ENCODE results near the gene SPATA6. TPM values are rescaled to one million over a fixed set of nuclear protein-coding genes. Genes with fewer than 3 reads are reported as not detected.

SPATA6 gene
- polyA plus RNA-seq, 2 of the 4 experiments (the other 2 are of a cell fraction) = 2.3 to 3.5 TPM

DNA sequence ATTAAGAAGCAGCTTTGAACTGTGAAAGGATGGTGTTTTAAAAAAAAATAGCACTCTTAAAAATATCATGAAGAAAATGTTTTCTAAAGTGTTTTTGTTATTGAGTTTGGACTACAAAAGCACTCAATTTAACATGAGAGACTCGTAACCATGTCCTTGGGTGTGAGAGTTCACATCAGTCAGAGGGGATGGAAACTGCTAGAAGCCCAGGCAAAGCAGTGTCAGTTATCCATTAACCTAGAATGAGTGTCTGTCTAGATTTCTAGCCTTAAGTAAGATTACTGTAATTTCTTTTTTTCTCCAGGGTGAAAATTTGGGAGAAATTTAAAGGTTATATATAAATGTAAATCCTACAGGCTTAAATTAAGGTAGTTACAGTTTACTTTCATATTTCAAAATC lies 217.8 kb downstream of the SPATA6 start:
- no peak overlapping the region for H3K4me2 ChIP-seq
- no peak overlapping the region for H3K27ac ChIP-seq
- H3K4me3 ChIP-seq = no peak overlapping the region
- TF ChIP-seq, protein P1, sequence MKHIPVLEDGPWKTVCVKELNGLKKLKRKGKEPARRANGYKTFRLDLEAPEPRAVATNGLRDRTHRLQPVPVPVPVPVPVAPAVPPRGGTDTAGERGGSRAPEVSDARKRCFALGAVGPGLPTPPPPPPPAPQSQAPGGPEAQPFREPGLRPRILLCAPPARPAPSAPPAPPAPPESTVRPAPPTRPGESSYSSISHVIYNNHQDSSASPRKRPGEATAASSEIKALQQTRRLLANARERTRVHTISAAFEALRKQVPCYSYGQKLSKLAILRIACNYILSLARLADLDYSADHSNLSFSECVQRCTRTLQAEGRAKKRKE (CRISPR knock-in tag; IDR thresholded peaks at IDR 0.05; ENCODE audit: low read depth) = no peak
- TF ChIP-seq, protein P2, sequence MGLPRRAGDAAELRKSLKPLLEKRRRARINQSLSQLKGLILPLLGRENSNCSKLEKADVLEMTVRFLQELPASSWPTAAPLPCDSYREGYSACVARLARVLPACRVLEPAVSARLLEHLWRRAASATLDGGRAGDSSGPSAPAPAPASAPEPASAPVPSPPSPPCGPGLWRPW (IDR thresholded peaks at IDR 0.05) = no peak
- TF ChIP-seq, protein P3, sequence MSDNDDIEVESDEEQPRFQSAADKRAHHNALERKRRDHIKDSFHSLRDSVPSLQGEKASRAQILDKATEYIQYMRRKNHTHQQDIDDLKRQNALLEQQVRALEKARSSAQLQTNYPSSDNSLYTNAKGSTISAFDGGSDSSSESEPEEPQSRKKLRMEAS (IDR thresholded peaks at IDR 0.05) = no peak
- TF ChIP-seq POLR2AphosphoS2 (conservative IDR thresholded peaks at IDR 0.05; ENCODE audit: low read length) = no peak
- TF ChIP-seq SREBF2 (IDR thresholded peaks at IDR 0.05) = no peak
- TF ChIP-seq EHMT2 (IDR thresholded peaks at IDR 0.05; ENCODE audit: low read depth) = no peak
- TF ChIP-seq TP53 (CRISPR knock-in tag; IDR thresholded peaks at IDR 0.05) = no peak
- no peak for TF ChIP-seq ZNF302 (CRISPR knock-in tag; IDR thresholded peaks at IDR 0.05)
- TF ChIP-seq, protein P4, sequence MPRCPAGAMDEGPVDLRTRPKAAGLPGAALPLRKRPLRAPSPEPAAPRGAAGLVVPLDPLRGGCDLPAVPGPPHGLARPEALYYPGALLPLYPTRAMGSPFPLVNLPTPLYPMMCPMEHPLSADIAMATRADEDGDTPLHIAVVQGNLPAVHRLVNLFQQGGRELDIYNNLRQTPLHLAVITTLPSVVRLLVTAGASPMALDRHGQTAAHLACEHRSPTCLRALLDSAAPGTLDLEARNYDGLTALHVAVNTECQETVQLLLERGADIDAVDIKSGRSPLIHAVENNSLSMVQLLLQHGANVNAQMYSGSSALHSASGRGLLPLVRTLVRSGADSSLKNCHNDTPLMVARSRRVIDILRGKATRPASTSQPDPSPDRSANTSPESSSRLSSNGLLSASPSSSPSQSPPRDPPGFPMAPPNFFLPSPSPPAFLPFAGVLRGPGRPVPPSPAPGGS (IDR thresholded peaks at IDR 0.05) = no peak
- FAIRE-seq (no peak), ATAC-seq (no peak), DNase-seq (ENCODE audit: low read depth in 1 of 2, low spot score in 1 of 2) (no peak)
- no peaks in the 10 kb centered on the region for H3K9me3 ChIP-seq
- ChIA-PET POLR2A (no interaction called here), CTCF (no interaction called here)
- no peaks in the 10 kb centered on the region for H3K4me1 ChIP-seq
- 0% methylated on average over 1 of the region's 1 CpG for WGBS (ENCODE audit: missing lambda C conversion rate)

DNA sequence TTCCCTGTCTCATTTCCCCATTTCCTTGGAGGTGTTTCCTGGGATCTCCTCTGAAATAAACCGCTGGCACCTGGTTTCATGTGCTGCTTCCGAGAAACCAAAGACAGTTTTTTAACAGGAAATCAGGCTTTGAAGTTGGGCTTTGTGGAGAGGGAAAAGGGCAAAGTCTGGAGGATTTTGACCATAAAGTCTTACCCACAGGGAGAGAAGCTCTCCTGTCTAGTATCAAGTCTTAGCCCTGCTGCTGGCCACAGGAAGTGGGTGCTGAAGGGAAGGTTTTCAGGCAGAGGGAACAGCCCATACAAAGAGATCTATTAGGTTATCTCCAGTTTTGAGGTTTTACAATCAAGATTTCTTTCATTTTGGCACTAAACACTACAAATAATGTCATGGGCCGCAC lies 220.2 kb downstream of the SPATA6 start:
- DNase-seq (ENCODE audit: low read depth in 1 of 2, low spot score in 1 of 2) = no peak
- WGBS (ENCODE audit: missing lambda C conversion rate) = 41% methylated on average over 3 of the region's 3 CpGs
- H3K4me2 ChIP-seq = no peak overlapping the region
- no peak overlapping the region for H3K4me3 ChIP-seq
- FAIRE-seq = no peak
- no peaks in the 10 kb centered on the region for H3K4me1 ChIP-seq
- H3K9me3 ChIP-seq = no peaks in the 10 kb centered on the region
- TF ChIP-seq PHF8 (IDR thresholded peaks at IDR 0.05; ENCODE audit: borderline replicate concordance, low read depth) = no peak
- no peak for TF ChIP-seq SMC3 (IDR thresholded peaks at IDR 0.05)
- TF ChIP-seq CBX2 (IDR thresholded peaks at IDR 0.05; ENCODE audit: borderline replicate concordance, low read depth) = no peak
- no peak for TF ChIP-seq FOXS1 (CRISPR knock-in tag; IDR thresholded peaks at IDR 0.05)
- TF ChIP-seq POLR2AphosphoS2 (conservative IDR thresholded peaks at IDR 0.05; ENCODE audit: low read length) = no peak
- TF ChIP-seq ZFP36 (IDR thresholded peaks at IDR 0.05; ENCODE audit: borderline replicate concordance, partially characterized antibody) = no peak
- no peak for TF ChIP-seq NPAS2 (CRISPR knock-in tag; IDR thresholded peaks at IDR 0.05; ENCODE audit: borderline replicate concordance)
- TF ChIP-seq CHD2 (IDR thresholded peaks at IDR 0.05; ENCODE audit: low read length, partially characterized antibody) = no peak
- TF ChIP-seq RFX5 (IDR thresholded peaks at IDR 0.05) = no peak
- TF ChIP-seq, protein P3 (IDR thresholded peaks at IDR 0.05) = no peak
- TF ChIP-seq, protein P2 (IDR thresholded peaks at IDR 0.05) = no peak
- TF ChIP-seq HOXA7 (CRISPR knock-in tag; IDR thresholded peaks at IDR 0.05) = no peak
- no peak for TF ChIP-seq JUNB (IDR thresholded peaks at IDR 0.05)
- no peak overlapping the region for H3K27ac ChIP-seq
- ChIA-PET POLR2A (no interaction called here), CTCF (no interaction called here)
- ATAC-seq = no peak

DNA sequence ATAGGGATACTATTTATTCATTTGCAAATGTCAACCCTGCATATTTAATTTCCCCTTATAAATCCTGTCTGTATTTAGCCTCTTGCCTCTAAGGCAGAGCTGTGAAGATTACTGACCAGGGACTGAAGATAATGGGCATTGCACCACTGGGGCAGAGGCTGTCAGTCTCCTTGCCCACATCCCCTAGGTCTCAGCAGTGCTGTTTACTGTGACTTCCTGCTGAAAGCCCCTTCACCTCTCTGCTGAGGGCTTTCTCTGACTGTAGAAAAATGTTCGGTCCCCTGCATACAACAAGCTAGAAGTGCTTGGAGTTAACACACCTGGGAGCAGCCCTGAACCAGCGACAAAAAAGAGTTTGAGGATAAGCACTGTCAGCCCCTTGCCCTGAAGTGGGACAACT lies 220.7 kb downstream of the SPATA6 start:
- POLR2A ChIA-PET = no interaction called here
- CTCF ChIA-PET = no interaction called here
- FAIRE-seq (no peak), ATAC-seq (no peak), DNase-seq (ENCODE audit: low read depth in 1 of 2, low spot score in 1 of 2) (no peak)
- H3K4me1 ChIP-seq = no peaks in the 10 kb centered on the region
- H3K4me2 ChIP-seq = no peak overlapping the region
- H3K27ac ChIP-seq = no peak overlapping the region
- 7% methylated on average over 2 of the region's 2 CpGs for WGBS (ENCODE audit: missing lambda C conversion rate)
- H3K4me3 ChIP-seq = no peak overlapping the region
- TF ChIP-seq ESRRA (IDR thresholded peaks at IDR 0.05; ENCODE audit: borderline replicate concordance, low read length) = no peak
- TF ChIP-seq, protein P5, sequence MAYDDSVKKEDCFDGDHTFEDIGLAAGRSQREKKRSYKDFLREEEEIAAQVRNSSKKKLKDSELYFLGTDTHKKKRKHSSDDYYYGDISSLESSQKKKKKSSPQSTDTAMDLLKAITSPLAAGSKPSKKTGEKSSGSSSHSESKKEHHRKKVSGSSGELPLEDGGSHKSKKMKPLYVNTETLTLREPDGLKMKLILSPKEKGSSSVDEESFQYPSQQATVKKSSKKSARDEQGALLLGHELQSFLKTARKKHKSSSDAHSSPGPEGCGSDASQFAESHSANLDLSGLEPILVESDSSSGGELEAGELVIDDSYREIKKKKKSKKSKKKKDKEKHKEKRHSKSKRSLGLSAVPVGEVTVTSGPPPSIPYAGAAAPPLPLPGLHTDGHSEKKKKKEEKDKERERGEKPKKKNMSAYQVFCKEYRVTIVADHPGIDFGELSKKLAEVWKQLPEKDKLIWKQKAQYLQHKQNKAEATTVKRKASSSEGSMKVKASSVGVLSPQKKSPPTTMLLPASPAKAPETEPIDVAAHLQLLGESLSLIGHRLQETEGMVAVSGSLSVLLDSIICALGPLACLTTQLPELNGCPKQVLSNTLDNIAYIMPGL (CRISPR knock-in tag; IDR thresholded peaks at IDR 0.05; ENCODE audit: borderline replicate concordance) = no peak
- TF ChIP-seq MYC (IDR thresholded peaks at IDR 0.05; ENCODE audit: borderline replicate concordance, low read length) = no peak
- TF ChIP-seq, protein P6, sequence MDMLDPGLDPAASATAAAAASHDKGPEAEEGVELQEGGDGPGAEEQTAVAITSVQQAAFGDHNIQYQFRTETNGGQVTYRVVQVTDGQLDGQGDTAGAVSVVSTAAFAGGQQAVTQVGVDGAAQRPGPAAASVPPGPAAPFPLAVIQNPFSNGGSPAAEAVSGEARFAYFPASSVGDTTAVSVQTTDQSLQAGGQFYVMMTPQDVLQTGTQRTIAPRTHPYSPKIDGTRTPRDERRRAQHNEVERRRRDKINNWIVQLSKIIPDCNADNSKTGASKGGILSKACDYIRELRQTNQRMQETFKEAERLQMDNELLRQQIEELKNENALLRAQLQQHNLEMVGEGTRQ (IDR thresholded peaks at IDR 0.05) = no peak
- no peak for TF ChIP-seq POLR2A (IDR thresholded peaks at IDR 0.05; ENCODE audit: low read length)
- TF ChIP-seq EP300 (IDR thresholded peaks at IDR 0.05) = no peak
- no peak for TF ChIP-seq CEBPB (IDR thresholded peaks at IDR 0.05)
- no peak for TF ChIP-seq KDM5A (IDR thresholded peaks at IDR 0.05)
- TF ChIP-seq, protein P7, sequence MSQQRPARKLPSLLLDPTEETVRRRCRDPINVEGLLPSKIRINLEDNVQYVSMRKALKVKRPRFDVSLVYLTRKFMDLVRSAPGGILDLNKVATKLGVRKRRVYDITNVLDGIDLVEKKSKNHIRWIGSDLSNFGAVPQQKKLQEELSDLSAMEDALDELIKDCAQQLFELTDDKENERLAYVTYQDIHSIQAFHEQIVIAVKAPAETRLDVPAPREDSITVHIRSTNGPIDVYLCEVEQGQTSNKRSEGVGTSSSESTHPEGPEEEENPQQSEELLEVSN (IDR thresholded peaks at IDR 0.05; ENCODE audit: borderline replicate concordance, low read depth) = no peak
- TF ChIP-seq BHLHE40 (IDR thresholded peaks at IDR 0.05; ENCODE audit: low read depth, low read length) = no peak
- no peak for TF ChIP-seq TP53 (CRISPR knock-in tag; IDR thresholded peaks at IDR 0.05)
- no peak for TF ChIP-seq NR3C1 (IDR thresholded peaks at IDR 0.05)
- no peak for TF ChIP-seq HDAC2 (IDR thresholded peaks at IDR 0.05)
- H3K9me3 ChIP-seq = no peaks in the 10 kb centered on the region

Measured in A549 (cell line).